Endothelial cell of umbilical vein (primary cell): ENCODE results near the gene CRAT. TPM values are rescaled to one million over a fixed set of nuclear protein-coding genes. Genes with fewer than 3 reads are reported as not detected.

Source experiments
- BruUV-seq: library from RNA; stranded (reverse); fragments of 400-500 nt; replicated peaks from 2 replicates; lab custom pipeline; 2021; lab: Mats Ljungman, UMichigan
- CTCF ChIA-PET: fragments of 300-600, 350-600 bp; sonication (Branson Sonifier 250); formaldehyde crosslinking; loops from one replicate; lab custom pipeline; 2021; ENCODE audit warnings: antibody characterized with exemption, inconsistent platforms; lab: Charles Lee
- POLR2A ChIA-PET: fragments of 300-600, 350-600 bp; sonication (Branson Sonifier 250); formaldehyde crosslinking; loops from one replicate; lab custom pipeline; 2021; ENCODE audit warnings: antibody characterized with exemption, inconsistent platforms; lab: Charles Lee
- DNase-seq: peaks from one replicate; pipeline ENCODE4 v3.0.0-alpha.2; 2011; ENCODE audit warnings: low read depth, low spot score
- FAIRE-seq: peaks from 2 replicates; lab custom pipeline; 2011; peaks lifted over from hg19 to GRCh38; lab: Jason Lieb, UNC
- H2AFZ ChIP-seq: 2 replicates; pipeline ENCODE4 v1.6.0; 2012; ENCODE audit warnings: low read depth, low read length, control low read depth, inconsistent platforms
- H3K27ac ChIP-seq: 2 replicates; pipeline ENCODE4 v1.5.1; 2011; ENCODE audit warnings: low read depth, mild to moderate bottlenecking, control low read depth, low read length, moderate library complexity; ENCODE audit not compliant: insufficient read depth
- H3K27me3 ChIP-seq, 2 experiments: 2 replicates each; pipeline versions ENCODE4 v1.6.0 to v1.6.1; 2011; ENCODE audit warnings: low read length in 2 of 2, mixed read lengths in 1 of 2; ENCODE audit not compliant: control insufficient read depth in 2 of 2, insufficient read depth in 2 of 2
- H3K36me3 ChIP-seq, 2 experiments: 2 replicates in 1 of 2; 3 replicates in 1 of 2; pipeline ENCODE4 v1.5.1; 2011; ENCODE audit warnings: low read length in 2 of 2, mild to moderate bottlenecking in 1 of 2, moderate library complexity in 1 of 2; ENCODE audit not compliant: control insufficient read depth in 2 of 2, insufficient read depth in 2 of 2; ENCODE audit errors: extremely low read depth in 1 of 2
- H3K4me1 ChIP-seq: 3 replicates; pipeline ENCODE4 v1.5.1; 2011; ENCODE audit warnings: mild to moderate bottlenecking, low read length; ENCODE audit not compliant: control insufficient read depth, insufficient read depth; ENCODE audit errors: extremely low read depth
- H3K4me2 ChIP-seq: 2 replicates; pipeline ENCODE4 v1.6.1; 2011; ENCODE audit warnings: low read length, control low read depth, mixed read lengths; ENCODE audit not compliant: insufficient read depth
- H3K4me3 ChIP-seq, 3 experiments: fragments of 200-600 bp in 1 of 3; sonication (generic), shearing (Covaris generic) in 1 of 3; replicated peaks in 1 of 3; 2 replicates each; pipeline ENCODE4 v1.5.1; 2011 to 2016; ENCODE audit warnings: control low read depth in 3 of 3, low read length in 3 of 3, mild to moderate bottlenecking in 2 of 3, inconsistent platforms in 1 of 3, low read depth in 1 of 3, moderate library complexity in 1 of 3; ENCODE audit not compliant: insufficient read depth in 1 of 3
- H3K79me2 ChIP-seq: 2 replicates; pipeline ENCODE4 v1.6.0; 2012; ENCODE audit warnings: low read length, inconsistent platforms; ENCODE audit not compliant: control insufficient read depth, insufficient read depth
- H3K9ac ChIP-seq: replicated peaks from 2 replicates; pipeline ENCODE3; 2011; ENCODE audit warnings: low read length, control low read depth; ENCODE audit not compliant: insufficient read depth; ENCODE audit errors: extremely low read depth
- H3K9me1 ChIP-seq: replicated peaks from 3 replicates; pipeline ENCODE4 v1.6.0; 2011; ENCODE audit warnings: mild to moderate bottlenecking, low read length; ENCODE audit not compliant: control insufficient read depth, insufficient read depth; ENCODE audit errors: extremely low read depth
- H3K9me3 ChIP-seq: replicated peaks from 2 replicates; pipeline ENCODE4 v1.5.1; 2012; ENCODE audit warnings: low read length, inconsistent platforms; ENCODE audit not compliant: control insufficient read depth, insufficient read depth
- H4K20me1 ChIP-seq: replicated peaks from 2 replicates; pipeline ENCODE3; 2011; ENCODE audit warnings: mild to moderate bottlenecking, low read length; ENCODE audit not compliant: control insufficient read depth, insufficient read depth; ENCODE audit errors: extremely low read depth
- EZH2 ChIP-seq: IDR thresholded peaks from 2 replicates; pipeline ENCODE4 v1.6.1; 2012; ENCODE audit warnings: borderline replicate concordance, low read depth, mild to moderate bottlenecking, moderate library complexity, low read length, inconsistent platforms; ENCODE audit not compliant: severe bottlenecking
- FOS ChIP-seq: IDR thresholded peaks from 2 replicates; pipeline ENCODE4 v1.6.1; 2011; ENCODE audit warnings: mild to moderate bottlenecking, low read length, moderate library complexity, borderline replicate concordance; ENCODE audit not compliant: insufficient read depth
- GATA2 ChIP-seq: IDR thresholded peaks from 2 replicates; pipeline ENCODE4 v1.7.0; 2011; ENCODE audit warnings: low read depth, mild to moderate bottlenecking, moderate library complexity, mixed read lengths, low read length; ENCODE audit not compliant: insufficient read length, insufficient read depth
- JUN ChIP-seq: IDR thresholded peaks from 2 replicates; pipeline ENCODE4 v1.6.1; 2011; ENCODE audit warnings: borderline replicate concordance, low read depth; ENCODE audit not compliant: insufficient read length, insufficient read depth
- MYC ChIP-seq: IDR thresholded peaks from one replicate; pipeline ENCODE4 v1.6.1; 2011; ENCODE audit warnings: mild to moderate bottlenecking, low read depth, low read length
- POLR2A ChIP-seq: IDR thresholded peaks from 2 replicates; pipeline ENCODE4 v1.6.1; 2012; ENCODE audit warnings: low read depth, mild to moderate bottlenecking, control low read depth, low read length
- POLR2AphosphoS5 ChIP-seq: IDR thresholded peaks from 2 replicates; pipeline ENCODE4 v1.6.1; 2012; ENCODE audit warnings: low read depth, mild to moderate bottlenecking, control low read depth, low read length, moderate library complexity; ENCODE audit not compliant: insufficient read depth
- dilution Hi-C: fragments of 300-500 bp; cut with MboI; formaldehyde crosslinking; loops from one replicate; pipeline ENCODE4 v1.15.0; 2019; ENCODE audit warnings: low sequenced_read_pairs; ENCODE audit not compliant: extremely low pct_ligation_motif_present
- intact Hi-C: fragments of 100-400 bp; cut with micrococcal nuclease; formaldehyde crosslinking; loops from one replicate; pipeline ENCODE4 v1.10.0; 2022
- polyA plus RNA-seq, 4 experiments: library from polyadenylated mRNA; depleted of rRNA in 3 of 4; stranded (reverse) in 3 of 4; unstranded in 1 of 4; fragments of >200 nt; gene quantifications; 2 replicates each; pipeline versions ENCODE4 v1.2.1 to v1.2.3, GENCODE V29; 2011 to 2012; ENCODE audit warnings: missing spikeins in 1 of 4
- total RNA-seq: library from RNA; stranded (reverse); gene quantifications from 2 replicates; pipeline ENCODE4 v1.2.3, GENCODE V29; 2021
- TF ChIP-seq, protein P1 (sequence below): IDR thresholded peaks from 2 replicates; pipeline ENCODE4 v1.6.1; 2011; ENCODE audit not compliant: insufficient read depth, insufficient read length
- TF ChIP-seq, protein P2 (sequence below), 2 donors: IDR thresholded peaks; 1 replicate in 1 of 2; 2 replicates in 1 of 2; pipeline ENCODE4 v1.5.1; 2011; ENCODE audit warnings: low read length in 2 of 2, mild to moderate bottlenecking in 2 of 2, moderate library complexity in 2 of 2, control low read depth in 1 of 2, inconsistent platforms in 1 of 2, low read depth in 1 of 2; ENCODE audit not compliant: insufficient read depth in 1 of 2; ENCODE audit errors: extremely low read depth in 1 of 2

Gene CRAT
- total and polyA plus RNA-seq, 2 donors (not counting 3 experiments of a cell fraction or from before 2014, with no cell fraction given): 34.2 to 55.3 TPM

DNA sequence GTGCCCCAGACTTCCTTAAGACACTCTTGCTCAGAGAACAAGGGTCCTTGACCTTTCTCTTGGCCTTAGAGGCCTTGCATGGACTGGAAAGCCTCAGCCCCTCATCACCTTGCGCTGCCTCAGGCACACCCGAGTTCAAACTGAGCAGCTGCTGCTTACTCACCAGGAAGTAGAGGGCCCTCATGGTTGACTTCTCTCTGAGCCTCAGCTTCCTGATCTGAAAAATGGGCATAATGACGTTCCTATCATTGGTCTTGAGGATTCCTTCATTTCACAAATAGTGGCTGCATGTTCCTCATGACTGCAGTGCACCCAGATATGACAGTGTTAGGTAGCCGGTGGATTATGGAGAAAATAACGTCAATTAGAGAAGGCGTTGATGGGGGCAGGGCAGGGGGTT lies 38.8 kb upstream of the CRAT start:
- dilution Hi-C loops (no loop called here), intact Hi-C loops (no loop called here)
- H3K27me3 ChIP-seq: no peaks in the 10 kb centered on the region
- H4K20me1 ChIP-seq: no peaks in the 10 kb centered on the region
- no peaks in the 10 kb centered on the region for H3K9me3 ChIP-seq
- DNase-seq: no peak
- H3K4me3 ChIP-seq: no peak overlapping the region
- no peaks in the 10 kb centered on the region for H3K36me3 ChIP-seq
- TF ChIP-seq GATA2: no peak
- TF ChIP-seq, protein P1, sequence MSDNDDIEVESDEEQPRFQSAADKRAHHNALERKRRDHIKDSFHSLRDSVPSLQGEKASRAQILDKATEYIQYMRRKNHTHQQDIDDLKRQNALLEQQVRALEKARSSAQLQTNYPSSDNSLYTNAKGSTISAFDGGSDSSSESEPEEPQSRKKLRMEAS: no peak
- TF ChIP-seq EZH2: no peak
- no peak for TF ChIP-seq JUN
- TF ChIP-seq, protein P2, sequence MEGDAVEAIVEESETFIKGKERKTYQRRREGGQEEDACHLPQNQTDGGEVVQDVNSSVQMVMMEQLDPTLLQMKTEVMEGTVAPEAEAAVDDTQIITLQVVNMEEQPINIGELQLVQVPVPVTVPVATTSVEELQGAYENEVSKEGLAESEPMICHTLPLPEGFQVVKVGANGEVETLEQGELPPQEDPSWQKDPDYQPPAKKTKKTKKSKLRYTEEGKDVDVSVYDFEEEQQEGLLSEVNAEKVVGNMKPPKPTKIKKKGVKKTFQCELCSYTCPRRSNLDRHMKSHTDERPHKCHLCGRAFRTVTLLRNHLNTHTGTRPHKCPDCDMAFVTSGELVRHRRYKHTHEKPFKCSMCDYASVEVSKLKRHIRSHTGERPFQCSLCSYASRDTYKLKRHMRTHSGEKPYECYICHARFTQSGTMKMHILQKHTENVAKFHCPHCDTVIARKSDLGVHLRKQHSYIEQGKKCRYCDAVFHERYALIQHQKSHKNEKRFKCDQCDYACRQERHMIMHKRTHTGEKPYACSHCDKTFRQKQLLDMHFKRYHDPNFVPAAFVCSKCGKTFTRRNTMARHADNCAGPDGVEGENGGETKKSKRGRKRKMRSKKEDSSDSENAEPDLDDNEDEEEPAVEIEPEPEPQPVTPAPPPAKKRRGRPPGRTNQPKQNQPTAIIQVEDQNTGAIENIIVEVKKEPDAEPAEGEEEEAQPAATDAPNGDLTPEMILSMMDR (IDR thresholded peaks at IDR 0.05; ENCODE audit: extremely low read depth in 1 of 2, insufficient read depth in 1 of 2, low read depth in 1 of 2, low read length in 2 of 2): no peak
- no peak for TF ChIP-seq POLR2AphosphoS5
- no peak for TF ChIP-seq FOS
- no peak for TF ChIP-seq POLR2A
- no peak for TF ChIP-seq MYC
- CTCF ChIA-PET: interaction anchor here (0.9 to 1.8 kb wide), 4 partner anchors 11 to 25 kb away, joined by 3 to 5 read pairs (median 4); no protein-coding TSS in a partner anchor
- no peak overlapping the region for H2AFZ ChIP-seq
- FAIRE-seq: no peak
- no peaks in the 10 kb centered on the region for H3K9me1 ChIP-seq
- no peak overlapping the region for H3K9ac ChIP-seq
- POLR2A ChIA-PET: no interaction called here
- H3K27ac ChIP-seq: no peak overlapping the region
- H3K79me2 ChIP-seq: no peaks in the 10 kb centered on the region
- no peak overlapping the region for H3K4me2 ChIP-seq
- BruUV-seq: no TSS peak
- peaks cover 3% of the 10 kb centered on the region for H3K4me1 ChIP-seq
